A549 (cell line): ENCODE results near the gene GSG1L. TPM values are rescaled to one million over a fixed set of nuclear protein-coding genes. Genes with fewer than 3 reads are reported as not detected.

ENCODE experiments used
- ATAC-seq, 2 experiments: fragments of 200-7000 bp in 1 of 2; fragments of >200 bp in 1 of 2; cut with Nextera tagmentation in 1 of 2; cut with Tn5 transposase in 1 of 2; 3 replicates each; pipeline versions ENCODE4 v1.8.0 to v1.9.1; 2018 to 2020; ENCODE audit warnings: mild to moderate bottlenecking in 1 of 2, moderate library complexity in 1 of 2
- CTCF ChIA-PET: fragments of 300-600 bp; sonication (Branson Sonifier 250); formaldehyde crosslinking; extraction: SDS; loops from one replicate; lab custom pipeline; 2021; ENCODE audit warnings: antibody characterized with exemption, inconsistent platforms; lab: Yijun Ruan, JAX
- POLR2A ChIA-PET: fragments of 350-600 bp; formaldehyde crosslinking; extraction: SDS; loops from one replicate; lab custom pipeline; 2021; ENCODE audit warnings: antibody characterized with exemption, inconsistent platforms; lab: Yijun Ruan, JAX
- DNase-seq, 2 experiments: peaks; one replicate each; pipeline versions ENCODE4 v3.0.0 to v3.0.0-alpha.2; 2011 to 2016; ENCODE audit warnings: low read depth in 1 of 2, low spot score in 1 of 2
- FAIRE-seq: peaks from 2 replicates; lab custom pipeline; 2011; peaks lifted over from hg19 to GRCh38; lab: Jason Lieb, UNC
- H3K27ac ChIP-seq, 2 experiments: fragments of >200 bp; sonication (Bioruptor Twin); formaldehyde crosslinking; 3 replicates each; pipeline ENCODE4 v1.5.1; 2016 to 2017
- H3K4me1 ChIP-seq: fragments of >200 bp; sonication (Bioruptor Twin); formaldehyde crosslinking; 3 replicates; pipeline ENCODE4 v1.6.1; 2016
- H3K4me2 ChIP-seq: fragments of >200 bp; sonication (Bioruptor Twin); formaldehyde crosslinking; 3 replicates; pipeline ENCODE4 v1.6.1; 2016
- H3K4me3 ChIP-seq: fragments of >200 bp; sonication (Bioruptor Twin); formaldehyde crosslinking; 3 replicates; pipeline ENCODE4 v1.5.1; 2016
- H3K9me3 ChIP-seq: fragments of >200 bp; sonication (Bioruptor Twin); formaldehyde crosslinking; 3 replicates; pipeline ENCODE4 v1.6.1; 2016
- CBX2 ChIP-seq: fragments of 200-600 bp; sonication (generic); IDR thresholded peaks from 2 replicates; pipeline ENCODE4 v1.6.1; 2016; ENCODE audit warnings: low read depth, mild to moderate bottlenecking, borderline replicate concordance
- CBX8 ChIP-seq: fragments of 200-600 bp; sonication (generic); IDR thresholded peaks from 2 replicates; pipeline ENCODE4 v1.6.1; 2016
- CEBPB ChIP-seq, 2 experiments: fragments of >200 bp in 1 of 2; sonication (Bioruptor Twin) in 1 of 2; formaldehyde crosslinking in 1 of 2; IDR thresholded peaks; 2 replicates each; pipeline ENCODE4 v1.6.1; 2012 to 2016
- CHD2 ChIP-seq: fragments of 150-350 bp; IDR thresholded peaks from 2 replicates; pipeline ENCODE4 v1.6.1; 2014; ENCODE audit warnings: low read length; ENCODE audit not compliant: partially characterized antibody
- CHD4 ChIP-seq: fragments of 200-600 bp; sonication (generic); IDR thresholded peaks from 2 replicates; pipeline ENCODE4 v1.6.1; 2016; ENCODE audit warnings: antibody characterized with exemption, mild to moderate bottlenecking, borderline replicate concordance
- EHF ChIP-seq: fragments of 250-450 bp; sonication (Bioruptor Pico); IDR thresholded peaks from 2 replicates; pipeline ENCODE4 v1.5.0; 2020; ENCODE audit warnings: mild to moderate bottlenecking
- EHMT2 ChIP-seq: fragments of 200-600 bp; sonication (generic); IDR thresholded peaks from 2 replicates; pipeline ENCODE4 v1.6.1; 2016; ENCODE audit warnings: antibody characterized with exemption, low read depth, mild to moderate bottlenecking, moderate library complexity
- FOSB ChIP-seq: fragments of 250-450 bp; sonication (Bioruptor Pico); IDR thresholded peaks from 2 replicates; pipeline ENCODE4 v1.5.0; 2020; ENCODE audit warnings: mild to moderate bottlenecking, moderate library complexity
- HDAC2 ChIP-seq: fragments of 200-600 bp; sonication (generic); IDR thresholded peaks from 2 replicates; pipeline ENCODE4 v1.6.1; 2016
- HOXB13 ChIP-seq: fragments of 250-450 bp; sonication (Bioruptor Pico); IDR thresholded peaks from 2 replicates; pipeline ENCODE4 v1.5.0; 2020; ENCODE audit warnings: low read depth, mild to moderate bottlenecking, moderate library complexity
- HOXB5 ChIP-seq: fragments of 250-450 bp; sonication (Bioruptor Pico); IDR thresholded peaks from 2 replicates; pipeline ENCODE4 v1.5.0; 2020; ENCODE audit warnings: mild to moderate bottlenecking, moderate library complexity
- JUNB ChIP-seq: fragments of >200 bp; sonication (Bioruptor Twin); formaldehyde crosslinking; IDR thresholded peaks from 2 replicates; pipeline ENCODE4 v1.6.1; 2016
- KDM5A ChIP-seq: fragments of 200-600 bp; sonication (generic); IDR thresholded peaks from 2 replicates; pipeline ENCODE4 v1.6.1; 2016; ENCODE audit warnings: antibody characterized with exemption, mild to moderate bottlenecking
- MAFK ChIP-seq: fragments of 450-650 bp; IDR thresholded peaks from 2 replicates; pipeline ENCODE4 v1.6.1; 2014; ENCODE audit not compliant: partially characterized antibody
- RCOR1 ChIP-seq: fragments of 150-350 bp; IDR thresholded peaks from 2 replicates; pipeline ENCODE4 v1.6.1; 2014; ENCODE audit warnings: antibody characterized with exemption, low read length, low read depth
- RNF2 ChIP-seq: fragments of 200-600 bp; sonication (generic); IDR thresholded peaks from 2 replicates; pipeline ENCODE4 v1.6.1; 2016; ENCODE audit warnings: low read depth, mild to moderate bottlenecking, antibody characterized with exemption, moderate library complexity, borderline replicate concordance
- SMC3 ChIP-seq: fragments of >200 bp; sonication (Bioruptor Twin); formaldehyde crosslinking; IDR thresholded peaks from 3 replicates; pipeline ENCODE4 v1.6.1; 2018; ENCODE audit warnings: inconsistent platforms
- SREBF2 ChIP-seq: fragments of 450-650 bp; IDR thresholded peaks from 2 replicates; pipeline ENCODE4 v1.6.1; 2014; ENCODE audit warnings: mild to moderate bottlenecking, moderate library complexity
- TP53 ChIP-seq: fragments of 250-450 bp; sonication (Bioruptor Pico); IDR thresholded peaks from 2 replicates; pipeline ENCODE4 v1.5.0; 2021; ENCODE audit warnings: mild to moderate bottlenecking, moderate library complexity
- ZC3H11A ChIP-seq: fragments of 450-650 bp; IDR thresholded peaks from 2 replicates; pipeline ENCODE4 v1.6.1; 2014; ENCODE audit warnings: antibody characterized with exemption, mild to moderate bottlenecking
- ZFP36 ChIP-seq: fragments of 450-650 bp; IDR thresholded peaks from 2 replicates; pipeline ENCODE4 v1.6.1; 2014; ENCODE audit warnings: borderline replicate concordance; ENCODE audit not compliant: partially characterized antibody
- WGBS: methylation state at CpG from one replicate; pipeline ENCODE4 v1.1.6; 2017; ENCODE audit errors: missing lambda C conversion rate; 5-methylcytosine and 5-hydroxymethylcytosine counted together
- polyA plus RNA-seq, 4 experiments: library from polyadenylated mRNA; depleted of rRNA in 3 of 4; stranded (reverse); fragments of >200 nt; fragmentation: RNase III in 1 of 4; extraction: RNeasy Plus Mini Kit Qiagen cat#74134 plus additional on column Dnase treatment in 1 of 4; gene quantifications; 2 replicates in 3 of 4; 3 replicates in 1 of 4; pipeline ENCODE4 v1.2.3, GENCODE V29; 2011 to 2017
- TF ChIP-seq, protein P1 (sequence below): IDR thresholded peaks from 2 replicates; pipeline ENCODE4 v1.6.1; 2012; ENCODE audit warnings: low read depth, borderline replicate concordance
- TF ChIP-seq, protein P2 (sequence below): fragments of 250-450 bp; sonication (Bioruptor Pico); IDR thresholded peaks from 2 replicates; pipeline ENCODE4 v1.5.0; 2021; ENCODE audit warnings: mild to moderate bottlenecking, moderate library complexity, borderline replicate concordance
- TF ChIP-seq, protein P3 (sequence below): IDR thresholded peaks from 2 replicates; pipeline ENCODE4 v1.6.1; 2012

The GSG1L gene
- polyA plus RNA-seq, 2 of the 4 experiments (the other 2 are of a cell fraction), result not detected

DNA sequence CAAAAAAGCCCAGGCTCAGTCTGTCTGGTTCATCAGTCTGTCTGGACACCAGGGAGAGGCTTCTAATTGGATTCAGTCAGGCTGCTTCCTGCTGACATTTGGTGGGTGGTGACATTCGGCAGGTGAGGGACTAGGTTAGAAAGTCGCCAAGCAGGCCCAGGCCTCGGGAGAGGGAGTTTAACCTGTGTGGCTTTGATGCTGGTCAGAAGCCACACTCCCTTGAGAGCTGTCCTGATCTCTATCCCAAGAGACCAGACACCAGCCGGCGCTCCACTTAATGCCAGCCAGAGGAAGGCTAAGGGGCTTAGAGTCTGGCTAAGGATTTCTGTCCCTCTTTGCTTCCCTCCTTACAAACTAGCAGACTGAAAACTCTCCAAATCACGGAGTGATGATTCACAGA, 135.0 kb downstream of the GSG1L start:
- no peak overlapping the region for H3K4me3 ChIP-seq
- H3K27ac ChIP-seq, result no peak overlapping the region
- no peak overlapping the region for H3K4me2 ChIP-seq
- H3K4me1 ChIP-seq, result no peaks in the 10 kb centered on the region
- TF ChIP-seq CHD2 (no peak), EHMT2 (no peak), HOXB5 (CRISPR knock-in tag) (no peak)
- TF ChIP-seq, protein P1, sequence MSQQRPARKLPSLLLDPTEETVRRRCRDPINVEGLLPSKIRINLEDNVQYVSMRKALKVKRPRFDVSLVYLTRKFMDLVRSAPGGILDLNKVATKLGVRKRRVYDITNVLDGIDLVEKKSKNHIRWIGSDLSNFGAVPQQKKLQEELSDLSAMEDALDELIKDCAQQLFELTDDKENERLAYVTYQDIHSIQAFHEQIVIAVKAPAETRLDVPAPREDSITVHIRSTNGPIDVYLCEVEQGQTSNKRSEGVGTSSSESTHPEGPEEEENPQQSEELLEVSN, result no peak
- TF ChIP-seq, protein P2, sequence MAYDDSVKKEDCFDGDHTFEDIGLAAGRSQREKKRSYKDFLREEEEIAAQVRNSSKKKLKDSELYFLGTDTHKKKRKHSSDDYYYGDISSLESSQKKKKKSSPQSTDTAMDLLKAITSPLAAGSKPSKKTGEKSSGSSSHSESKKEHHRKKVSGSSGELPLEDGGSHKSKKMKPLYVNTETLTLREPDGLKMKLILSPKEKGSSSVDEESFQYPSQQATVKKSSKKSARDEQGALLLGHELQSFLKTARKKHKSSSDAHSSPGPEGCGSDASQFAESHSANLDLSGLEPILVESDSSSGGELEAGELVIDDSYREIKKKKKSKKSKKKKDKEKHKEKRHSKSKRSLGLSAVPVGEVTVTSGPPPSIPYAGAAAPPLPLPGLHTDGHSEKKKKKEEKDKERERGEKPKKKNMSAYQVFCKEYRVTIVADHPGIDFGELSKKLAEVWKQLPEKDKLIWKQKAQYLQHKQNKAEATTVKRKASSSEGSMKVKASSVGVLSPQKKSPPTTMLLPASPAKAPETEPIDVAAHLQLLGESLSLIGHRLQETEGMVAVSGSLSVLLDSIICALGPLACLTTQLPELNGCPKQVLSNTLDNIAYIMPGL (CRISPR knock-in tag), result no peak
- 31% methylated on average over 6 of the region's 6 CpGs for WGBS
- peaks cover 6% of the 10 kb centered on the region; the same call in 1 of the 3 replicates for H3K9me3 ChIP-seq
- ATAC-seq (peak in 1 of 2 experiments; percentile 20; a peak in 1 of 6 replicates), FAIRE-seq (no peak), DNase-seq (no peak)
- ChIA-PET POLR2A (no interaction called here), CTCF (interaction anchor here (0.6 kb wide), 1 partner anchor 897 kb away, joined by 3 read pairs; no protein-coding TSS in a partner anchor)

DNA sequence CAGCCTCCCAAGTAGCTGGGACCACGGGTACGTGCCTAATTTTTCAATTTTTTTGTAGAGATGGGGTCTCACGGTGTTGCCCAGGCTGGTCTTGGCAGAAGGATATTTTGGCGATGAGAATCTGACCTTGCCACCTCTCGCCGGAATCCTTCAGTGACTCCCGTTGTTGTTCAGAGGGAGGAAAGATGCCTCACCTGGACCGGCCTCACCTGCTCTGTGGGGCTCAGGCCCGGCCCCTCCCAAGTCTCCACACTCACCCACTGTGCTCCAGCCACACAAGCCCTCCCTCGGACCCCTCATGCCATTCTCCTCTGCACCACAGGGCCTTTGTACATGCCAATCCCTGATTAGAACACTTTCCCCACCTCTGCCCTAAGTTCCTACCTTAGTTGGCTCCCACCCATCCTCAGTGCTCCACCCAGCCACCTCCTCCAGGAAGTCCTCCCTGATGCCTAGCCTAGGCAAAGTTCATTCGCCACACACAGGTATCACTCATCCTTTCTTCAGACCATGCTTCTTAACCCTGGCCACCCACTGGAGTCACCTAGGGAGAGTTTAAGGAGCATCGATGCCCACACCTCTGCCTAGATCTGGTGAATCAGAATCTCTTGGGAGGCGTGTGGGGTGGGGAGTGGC, 136.1 kb downstream of the GSG1L start:
- ChIA-PET CTCF (no interaction called here), POLR2A (no interaction called here)
- no peak for FAIRE-seq
- ATAC-seq, result no peak
- no peak overlapping the region for H3K4me3 ChIP-seq
- no peak overlapping the region for H3K27ac ChIP-seq
- H3K4me2 ChIP-seq, result no peak overlapping the region
- H3K4me1 ChIP-seq, result no peaks in the 10 kb centered on the region
- TF ChIP-seq KDM5A, result no peak
- peak; percentile 37 for TF ChIP-seq ZFP36
- 34% methylated on average over 13 of the region's 13 CpGs for WGBS
- DNase-seq, result no peak
- H3K9me3 ChIP-seq, result no peaks in the 10 kb centered on the region

DNA sequence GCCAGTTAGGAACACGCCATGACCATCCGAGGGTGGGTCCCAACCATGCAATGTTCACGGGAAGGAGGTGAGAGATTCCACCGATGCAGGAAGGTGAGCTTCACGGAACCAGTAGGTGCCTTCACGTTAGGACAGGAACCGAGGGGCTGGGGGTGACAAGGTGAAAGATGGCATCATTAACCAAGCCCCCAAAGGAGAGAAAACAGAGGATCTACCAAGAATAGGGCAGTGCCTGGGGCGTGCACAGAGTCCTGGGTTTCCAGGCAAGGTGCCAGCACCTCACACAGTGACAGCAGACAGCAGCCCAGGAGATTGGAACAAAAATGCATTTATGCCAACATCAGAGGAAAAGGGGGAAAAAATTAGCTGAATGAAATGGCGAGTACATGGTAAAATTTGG, 137.9 kb downstream of the GSG1L start:
- TF ChIP-seq FOSB (CRISPR knock-in tag), result no peak
- no peak for TF ChIP-seq EHF (CRISPR knock-in tag)
- no peak for TF ChIP-seq SMC3
- no peak for TF ChIP-seq RNF2
- TF ChIP-seq CBX2, result no peak
- no peak for TF ChIP-seq CHD4
- TF ChIP-seq, protein P3, sequence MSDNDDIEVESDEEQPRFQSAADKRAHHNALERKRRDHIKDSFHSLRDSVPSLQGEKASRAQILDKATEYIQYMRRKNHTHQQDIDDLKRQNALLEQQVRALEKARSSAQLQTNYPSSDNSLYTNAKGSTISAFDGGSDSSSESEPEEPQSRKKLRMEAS, result no peak
- no peak for TF ChIP-seq TP53 (CRISPR knock-in tag)
- Histone ChIP-seq H3K4me3 (no peak overlapping the region), H3K4me1 (no peaks in the 10 kb centered on the region), H3K9me3 (no peaks in the 10 kb centered on the region), H3K27ac (no peak overlapping the region), H3K4me2 (no peak overlapping the region)
- ChIA-PET CTCF (interaction anchor here (1.6 kb wide), 1 partner anchor 9 kb away, joined by 4 read pairs; no protein-coding TSS in a partner anchor), POLR2A (no interaction called here)
- DNase-seq (no peak), ATAC-seq (no peak), FAIRE-seq (no peak)
- 13% methylated on average over 9 of the region's 9 CpGs for WGBS

DNA sequence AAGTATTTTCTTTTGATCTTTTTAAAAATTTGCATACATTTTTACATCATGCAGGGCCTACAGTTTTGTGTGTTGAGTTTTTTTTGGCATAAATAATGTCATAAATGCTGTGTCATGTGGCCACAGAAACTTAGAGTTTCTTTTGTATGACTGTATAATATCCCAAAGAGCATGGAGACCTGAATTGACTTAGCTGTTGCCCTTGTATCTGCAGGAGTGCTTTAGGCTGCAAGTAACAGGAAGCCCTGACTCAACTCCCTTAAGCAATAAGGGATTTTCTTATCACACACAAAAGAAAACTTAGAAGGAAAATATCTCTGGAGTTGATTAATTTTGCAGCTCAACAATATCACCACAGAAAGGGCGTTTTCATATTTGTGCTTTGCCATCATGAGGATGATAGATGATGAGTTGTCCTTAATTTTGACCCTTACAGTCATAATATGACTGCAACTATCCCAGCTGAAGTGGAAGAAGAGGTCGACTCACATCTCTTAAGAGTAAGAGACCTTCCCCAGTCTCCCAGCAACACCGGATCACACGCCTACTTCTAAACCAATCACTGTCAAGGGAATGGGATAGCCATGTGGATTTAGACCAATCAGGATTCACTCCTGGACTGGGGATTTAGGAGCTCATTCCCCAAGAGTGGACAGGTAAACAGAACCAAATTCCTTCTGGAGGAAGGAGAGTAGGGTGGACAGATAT, 138.9 kb downstream of the GSG1L start:
- no peak overlapping the region for H3K27ac ChIP-seq
- ChIA-PET POLR2A (no interaction called here), CTCF (interaction anchor here (1.6 kb wide), 1 partner anchor 10 kb away, joined by 4 read pairs; no protein-coding TSS in a partner anchor)
- no peaks in the 10 kb centered on the region for H3K4me1 ChIP-seq
- H3K9me3 ChIP-seq, result no peaks in the 10 kb centered on the region
- ATAC-seq (no peak), DNase-seq (no peak), FAIRE-seq (no peak)
- TF ChIP-seq, protein P2 (CRISPR knock-in tag), result no peak
- TF ChIP-seq RCOR1 (no peak), TP53 (CRISPR knock-in tag) (no peak), ZC3H11A (no peak), CBX8 (no peak), FOSB (CRISPR knock-in tag) (no peak), SREBF2 (no peak), SMC3 (no peak), HOXB13 (no peak), CEBPB (IDR thresholded peaks at IDR 0.05) (no peak), HDAC2 (no peak), JUNB (no peak), MAFK (no peak)
- TF ChIP-seq, protein P1, result no peak
- H3K4me2 ChIP-seq, result no peak overlapping the region
- 36% methylated on average over 4 of the region's 4 CpGs for WGBS
- H3K4me3 ChIP-seq, result no peak overlapping the region
